Mucosa of stomach (tissue), 1 donor: Measurements from ENCODE around the gene SIRT7.

Experiments
- H3K27me3 ChIP-seq: one replicate; pipeline ENCODE4 v1.7.0; 2013; ENCODE audit warnings: mild to moderate bottlenecking, low read length; ENCODE audit not compliant: control insufficient read depth, insufficient read depth
- H3K36me3 ChIP-seq: one replicate; pipeline ENCODE4 v1.7.0; 2013; ENCODE audit warnings: low read length; ENCODE audit not compliant: control insufficient read depth, insufficient read depth
- H3K4me1 ChIP-seq: one replicate; pipeline ENCODE4 v1.7.0; 2013; ENCODE audit warnings: mild to moderate bottlenecking, low read length; ENCODE audit not compliant: control insufficient read depth, insufficient read depth
- H3K4me3 ChIP-seq: one replicate; pipeline ENCODE4 v1.7.0; 2013; ENCODE audit warnings: low read length
- H3K9ac ChIP-seq: one replicate; pipeline ENCODE4 v1.7.0; 2013; ENCODE audit warnings: mild to moderate bottlenecking, low read length, moderate library complexity
- H3K9me3 ChIP-seq: one replicate; pipeline ENCODE4 v1.7.0; 2013; ENCODE audit warnings: mild to moderate bottlenecking, low read length, moderate library complexity; ENCODE audit not compliant: control insufficient read depth
- donor health status: Pancreatic carcinoma.

Gene SIRT7

DNA sequence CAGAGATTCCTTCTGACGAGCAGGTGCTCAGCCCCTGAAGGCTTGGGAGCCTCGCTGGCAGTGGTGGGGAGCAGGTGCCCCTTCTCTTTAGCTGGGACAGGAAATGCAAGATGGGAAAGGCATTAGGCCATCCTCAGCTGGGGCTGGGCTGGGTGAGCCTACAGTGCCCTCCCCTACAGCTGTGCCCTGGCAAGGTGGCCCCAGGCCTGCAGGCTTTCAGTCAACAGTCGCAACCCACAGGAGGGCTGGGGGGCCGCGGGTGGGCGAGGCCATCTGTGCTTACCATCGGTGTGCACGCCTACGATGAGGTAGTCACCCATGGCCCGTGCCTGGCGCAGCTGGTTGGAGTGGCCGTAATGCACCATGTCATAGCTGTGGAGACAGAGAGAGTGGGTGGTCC is 8.7 kb downstream of the SIRT7 start:
- H3K4me1 ChIP-seq = peaks cover 33% of the 10 kb centered on the region
- H3K36me3 ChIP-seq = peaks cover 13% of the 10 kb centered on the region
- H3K27me3 ChIP-seq = no peaks in the 10 kb centered on the region
- no peaks in the 10 kb centered on the region for H3K9me3 ChIP-seq
- H3K4me3 ChIP-seq = no peak overlapping the region
- no peak overlapping the region for H3K9ac ChIP-seq

DNA sequence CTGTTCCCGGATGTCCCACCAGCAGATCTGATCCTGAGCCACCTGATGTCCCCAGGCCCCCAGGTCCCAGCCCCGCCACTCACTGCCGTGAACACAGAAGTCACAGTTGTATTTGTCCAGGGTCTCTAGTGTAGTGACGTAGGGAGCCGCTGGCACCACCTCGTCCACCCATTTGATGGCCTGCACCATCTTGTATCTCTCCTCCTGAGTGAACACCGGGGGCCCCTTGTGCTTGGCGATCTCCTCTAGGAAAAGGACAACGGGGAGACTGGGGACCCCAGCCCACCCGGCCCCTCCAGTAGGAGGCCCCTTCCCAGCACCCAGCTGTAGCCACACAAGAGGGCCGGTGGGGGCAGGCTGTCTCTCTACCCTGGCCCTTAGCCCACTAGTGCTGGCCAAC is 9.2 kb downstream of the SIRT7 start:
- H3K9ac ChIP-seq = no peak overlapping the region
- no peaks in the 10 kb centered on the region for H3K9me3 ChIP-seq
- H3K27me3 ChIP-seq = no peaks in the 10 kb centered on the region
- peaks cover 9% of the 10 kb centered on the region for H3K36me3 ChIP-seq
- H3K4me3 ChIP-seq = no peak overlapping the region
- peaks cover 33% of the 10 kb centered on the region for H3K4me1 ChIP-seq

DNA sequence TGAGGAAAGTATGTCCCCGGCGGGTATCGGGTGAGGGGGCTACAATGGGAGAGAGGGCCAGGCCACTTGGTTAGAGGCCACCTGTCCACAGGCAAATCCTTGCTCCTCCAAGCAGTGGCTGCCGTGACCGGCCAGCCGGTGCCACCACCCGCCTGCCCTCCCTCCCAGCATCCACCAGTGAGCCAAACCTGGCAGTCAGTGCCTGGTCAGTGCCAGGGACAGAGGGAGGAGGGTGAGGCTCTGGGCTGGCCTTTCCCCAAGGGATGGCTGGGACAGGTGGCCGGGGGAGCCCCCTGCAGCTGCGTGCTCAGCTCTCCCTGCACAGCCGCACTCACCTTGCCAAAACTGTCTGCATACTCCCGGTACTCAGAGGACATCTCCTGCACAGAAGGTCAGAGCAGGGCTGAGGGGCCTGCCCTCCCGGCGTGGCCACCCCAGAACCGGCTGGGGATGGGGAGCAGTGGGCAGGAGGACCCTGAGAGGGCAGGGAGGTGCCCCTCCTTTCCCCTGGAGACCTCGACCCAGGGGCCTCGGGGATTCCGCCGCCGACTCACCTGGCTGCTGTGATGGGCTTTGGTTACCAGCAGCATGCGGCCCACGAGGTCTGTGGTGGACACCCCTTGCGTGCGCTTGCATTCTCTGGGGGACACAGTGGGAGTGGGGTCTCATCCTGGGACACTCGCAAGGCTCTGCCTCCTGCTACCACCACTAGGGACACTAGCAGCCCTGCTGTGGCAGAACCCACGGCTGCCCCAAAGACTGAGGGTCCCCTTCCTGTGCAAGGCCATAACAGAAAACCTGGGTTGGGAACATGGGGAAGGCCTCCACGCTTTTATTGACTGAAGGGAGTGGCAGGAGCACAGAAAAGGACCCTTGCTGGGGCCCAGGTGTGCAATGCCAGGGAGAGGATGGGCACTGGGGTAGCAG is 10.5 kb downstream of the SIRT7 start:
- Histone ChIP-seq H3K4me1 (peaks cover 36% of the 10 kb centered on the region), H3K36me3 (peaks cover 3% of the 10 kb centered on the region), H3K4me3 (no peak overlapping the region)

DNA sequence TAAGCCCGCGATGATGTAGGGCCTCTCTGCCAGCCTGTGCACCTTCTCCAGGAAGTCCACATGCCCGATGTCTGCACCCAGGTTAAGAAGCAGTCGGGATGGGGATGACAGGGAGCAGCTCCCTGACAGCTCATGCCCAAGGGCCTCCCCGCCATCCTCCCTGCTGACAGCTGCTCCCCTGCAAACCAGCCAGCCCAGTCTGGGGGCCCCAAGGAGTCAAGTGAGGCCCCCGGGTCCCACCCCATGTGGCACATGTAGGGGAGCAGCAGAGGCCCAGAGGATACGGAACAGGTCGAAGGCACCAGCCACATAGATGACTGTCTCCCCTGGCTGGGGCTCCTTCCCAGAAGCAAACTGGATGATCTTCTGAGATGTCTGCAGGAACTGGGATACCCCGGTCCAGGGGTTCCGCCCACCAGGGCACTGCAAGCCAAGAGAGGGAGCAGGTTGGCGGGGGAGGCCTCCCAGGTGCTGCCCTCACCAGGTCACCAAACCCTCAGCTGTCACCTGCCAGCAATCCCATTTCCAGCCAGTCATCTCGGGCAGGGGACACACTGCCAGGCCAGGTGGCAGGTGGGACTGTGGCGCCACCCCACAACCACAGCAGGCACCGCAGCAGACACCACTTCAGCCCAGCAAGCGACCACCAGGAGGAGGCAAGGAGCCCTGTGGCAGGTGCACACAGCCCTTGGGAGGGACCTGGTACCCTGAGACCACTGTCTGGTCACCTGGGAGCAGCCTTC is 11.3 kb downstream of the SIRT7 start:
- Histone ChIP-seq H3K9me3 (no peaks in the 10 kb centered on the region), H3K27me3 (peaks cover 7% of the 10 kb centered on the region), H3K36me3 (peaks cover 3% of the 10 kb centered on the region), H3K4me3 (no peak overlapping the region), H3K9ac (no peak overlapping the region), H3K4me1 (peaks cover 32% of the 10 kb centered on the region)

More for the DNA sequence above, 10.5 kb downstream of the SIRT7 start:
- Histone ChIP-seq H3K9ac (no peak overlapping the region), H3K9me3 (no peaks in the 10 kb centered on the region), H3K27me3 (peaks cover 4% of the 10 kb centered on the region)

DNA sequence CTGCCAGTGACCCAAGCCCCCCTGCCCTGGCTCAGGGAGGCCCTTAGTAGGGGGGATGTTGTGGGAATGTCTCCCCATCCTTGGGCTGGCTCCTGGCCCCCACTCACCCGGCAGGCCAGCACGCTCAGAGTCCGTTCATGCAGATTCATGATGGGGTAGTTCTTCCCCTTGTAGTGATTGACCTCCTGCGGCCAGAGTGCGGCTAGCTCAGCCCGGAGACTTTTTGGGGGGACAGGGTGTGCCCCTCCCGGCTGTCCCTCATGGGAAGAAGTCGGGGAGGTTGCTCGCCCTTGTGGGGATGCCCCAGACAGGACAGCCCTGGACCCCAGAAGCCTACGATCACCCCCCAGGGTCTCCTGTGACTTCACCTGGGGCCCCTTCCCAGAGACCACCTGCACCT is 12.0 kb downstream of the SIRT7 start:
- Histone ChIP-seq H3K4me1 (peaks cover 33% of the 10 kb centered on the region), H3K27me3 (peaks cover 10% of the 10 kb centered on the region), H3K36me3 (peaks cover 3% of the 10 kb centered on the region), H3K9ac (no peak overlapping the region), H3K4me3 (no peak overlapping the region), H3K9me3 (no peaks in the 10 kb centered on the region)

DNA sequence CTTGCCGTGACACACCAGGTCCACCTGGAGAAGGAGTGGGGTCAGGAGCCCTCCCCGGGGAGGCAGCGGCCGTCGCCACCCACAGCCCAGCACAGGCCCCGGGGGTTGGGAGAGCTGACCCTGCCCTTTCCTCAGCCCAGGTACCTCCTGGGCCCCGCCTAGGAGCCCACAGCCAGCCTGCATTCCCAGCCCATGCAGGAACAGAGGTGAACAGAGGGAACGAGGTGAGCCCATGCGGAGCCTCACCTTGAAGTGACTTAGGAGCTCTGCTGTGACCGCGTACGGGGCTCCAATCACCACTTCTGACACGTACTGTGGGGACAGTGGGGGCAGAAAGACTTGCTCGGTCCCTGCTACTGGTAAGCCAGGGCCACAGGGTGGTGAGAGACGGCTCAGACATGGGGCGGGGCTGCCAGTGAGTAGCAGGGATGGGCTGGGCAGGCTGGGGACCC is 12.5 kb downstream of the SIRT7 start:
- H3K36me3 ChIP-seq = peaks cover 3% of the 10 kb centered on the region
- peaks cover 10% of the 10 kb centered on the region for H3K27me3 ChIP-seq
- H3K9me3 ChIP-seq = no peaks in the 10 kb centered on the region
- no peak overlapping the region for H3K4me3 ChIP-seq
- no peak overlapping the region for H3K9ac ChIP-seq
- H3K4me1 ChIP-seq = peaks cover 29% of the 10 kb centered on the region

DNA sequence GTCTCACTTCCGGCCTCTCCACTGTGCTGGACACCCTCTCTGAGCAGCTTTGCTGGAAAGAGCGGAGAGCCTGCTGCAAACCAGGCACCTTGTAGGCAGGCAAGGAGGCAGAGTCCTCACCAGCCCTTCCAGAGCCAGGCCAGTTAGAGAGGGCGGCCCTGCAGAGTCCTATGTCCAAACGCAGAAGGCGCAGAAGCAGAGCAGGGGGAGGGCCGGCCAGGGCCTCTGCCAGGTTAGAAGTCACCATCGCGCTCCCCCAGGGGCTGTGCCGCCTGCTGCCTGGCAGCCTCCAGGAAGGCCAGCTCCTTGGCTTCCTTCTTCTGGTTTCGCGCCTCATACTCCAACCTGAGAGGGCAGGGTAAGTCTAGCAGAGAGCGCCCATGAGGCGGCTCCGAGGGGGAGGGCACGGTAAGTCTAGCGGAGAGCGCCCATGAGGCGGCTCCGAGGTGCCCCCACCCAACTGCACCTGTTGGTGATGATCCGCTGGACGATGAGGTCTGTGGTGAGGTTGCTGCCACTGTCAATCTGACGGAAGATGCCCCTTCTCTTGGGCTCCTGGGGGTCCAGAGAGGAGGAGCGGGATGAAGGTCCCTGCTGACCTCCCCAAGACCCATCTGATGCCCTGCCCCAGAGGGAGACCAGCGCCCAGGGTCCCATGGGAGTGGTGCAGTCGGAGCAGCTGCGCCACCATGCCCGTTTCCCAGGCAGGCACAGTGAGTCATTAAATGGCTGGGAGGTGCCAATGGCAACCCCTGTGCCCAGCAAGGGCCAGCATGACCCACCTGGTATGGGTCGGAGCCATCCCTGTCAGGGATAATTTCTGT is 13.2 kb downstream of the SIRT7 start:
- Histone ChIP-seq H3K4me1 (peaks cover 23% of the 10 kb centered on the region), H3K9me3 (no peaks in the 10 kb centered on the region), H3K36me3 (peaks cover 3% of the 10 kb centered on the region), H3K27me3 (peaks cover 10% of the 10 kb centered on the region), H3K4me3 (no peak overlapping the region), H3K9ac (no peak overlapping the region)

DNA sequence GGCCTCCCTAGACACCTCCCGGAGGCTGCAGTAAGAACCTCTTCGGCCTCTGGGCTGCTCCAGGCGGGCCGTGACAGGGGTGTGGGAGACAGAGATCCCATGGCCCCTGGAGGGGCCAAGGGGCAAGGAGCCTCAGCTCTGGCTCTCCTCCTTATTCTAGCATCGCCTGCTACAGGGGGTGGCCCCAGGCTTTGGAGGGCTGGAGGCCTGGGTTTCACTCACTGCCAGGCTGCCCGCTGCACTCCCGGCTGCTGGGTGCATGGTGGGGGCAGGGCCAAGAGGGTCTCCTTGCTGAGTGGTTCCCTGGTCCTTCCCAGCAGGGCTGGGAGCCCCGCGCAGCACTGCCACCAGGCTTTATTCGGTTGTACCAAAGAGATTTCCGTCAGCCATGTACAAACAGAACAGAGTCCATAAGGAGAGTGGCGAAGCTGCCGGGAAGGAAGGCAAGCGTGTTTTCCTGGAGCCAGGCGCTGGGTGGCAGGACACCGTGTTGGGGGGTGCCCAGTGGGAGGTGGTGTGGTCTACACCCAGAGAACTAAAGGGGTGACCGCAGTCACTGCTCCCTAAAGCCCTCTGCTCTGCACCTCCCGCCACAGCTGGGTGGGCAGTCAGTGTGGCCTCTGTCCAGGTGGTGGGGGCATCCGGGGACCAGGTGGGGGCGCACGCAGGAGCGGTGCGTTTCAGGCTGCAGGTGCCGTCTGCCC is 13.9 kb downstream of the SIRT7 start:
- no peak overlapping the region for H3K9ac ChIP-seq
- no peak overlapping the region for H3K4me3 ChIP-seq
- H3K27me3 ChIP-seq = peaks cover 10% of the 10 kb centered on the region
- peaks cover 16% of the 10 kb centered on the region for H3K4me1 ChIP-seq
- peaks cover 3% of the 10 kb centered on the region for H3K36me3 ChIP-seq
- no peaks in the 10 kb centered on the region for H3K9me3 ChIP-seq

DNA sequence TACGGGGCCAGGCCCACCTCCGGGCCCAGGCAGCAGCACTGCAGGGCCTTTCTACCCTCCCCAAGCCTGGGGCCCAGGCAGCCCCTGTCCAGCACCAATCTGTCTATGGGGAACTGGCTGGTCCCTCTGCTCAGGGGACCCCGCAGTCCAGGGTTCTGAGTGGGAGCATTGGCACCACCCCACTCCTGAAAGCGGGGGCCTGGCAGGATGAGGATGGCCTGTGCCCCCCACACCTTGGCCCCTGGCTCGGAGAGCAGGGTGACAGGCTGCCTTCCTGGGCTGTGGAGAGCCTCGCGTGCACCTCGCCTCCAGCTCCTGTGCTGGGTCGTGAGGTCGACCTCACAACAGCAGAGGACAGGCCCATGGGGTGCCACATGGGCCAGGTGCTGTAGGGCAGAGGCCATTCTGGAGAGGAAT is 14.6 kb downstream of the SIRT7 start:
- Histone ChIP-seq H3K4me3 (no peak overlapping the region), H3K9ac (no peak overlapping the region), H3K36me3 (peaks cover 3% of the 10 kb centered on the region), H3K9me3 (no peaks in the 10 kb centered on the region), H3K4me1 (peaks cover 16% of the 10 kb centered on the region), H3K27me3 (peaks cover 10% of the 10 kb centered on the region)

DNA sequence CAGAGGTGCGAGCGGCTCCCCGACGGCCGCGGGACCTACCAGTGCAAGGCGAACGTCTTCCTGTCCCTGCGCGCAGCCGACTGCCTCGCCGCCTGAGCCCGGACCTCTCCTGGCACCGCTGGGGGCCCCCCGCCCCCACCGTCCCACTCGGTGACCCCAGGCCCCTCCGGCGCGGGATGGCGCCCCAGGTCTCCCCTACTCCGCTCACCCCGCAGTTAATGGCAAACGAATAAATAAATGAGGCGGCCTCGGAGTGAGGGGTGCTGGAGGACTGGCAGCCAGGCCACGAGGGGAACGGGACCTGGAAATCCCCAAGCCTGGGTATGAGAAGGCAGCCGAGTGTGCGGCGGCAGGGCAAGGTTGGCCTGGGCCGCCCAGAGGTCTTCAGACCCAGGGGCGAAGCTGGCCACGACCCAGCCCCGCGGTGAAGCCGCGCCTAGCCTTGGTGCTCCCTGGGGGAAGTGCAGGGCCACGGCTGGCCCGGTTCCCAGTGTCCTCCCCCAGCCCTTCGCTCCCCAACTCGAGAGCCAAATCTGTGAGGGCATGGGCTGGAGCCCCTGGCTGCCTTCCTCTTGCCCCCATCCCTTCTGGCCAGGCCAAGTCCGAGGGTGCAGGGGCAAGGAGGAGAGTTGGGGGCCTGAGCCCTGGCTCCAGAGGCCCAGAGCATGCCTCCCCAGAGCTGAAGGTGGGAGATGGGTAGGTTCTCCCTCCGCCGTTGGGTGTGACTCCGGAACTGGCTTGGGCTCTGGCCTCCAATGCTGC is 15.1 kb downstream of the SIRT7 start:
- peaks cover 3% of the 10 kb centered on the region for H3K36me3 ChIP-seq
- H3K9me3 ChIP-seq = no peaks in the 10 kb centered on the region
- no peak overlapping the region for H3K9ac ChIP-seq
- no peak overlapping the region for H3K4me3 ChIP-seq
- peaks cover 16% of the 10 kb centered on the region for H3K4me1 ChIP-seq
- peaks cover 10% of the 10 kb centered on the region for H3K27me3 ChIP-seq
